Measurements from ENCODE around the gene MARK1. TPM values are rescaled to one million over a fixed set of nuclear protein-coding genes. Genes with fewer than 3 reads are reported as not detected.
"Not testable (repeated sequence)": the region's sequence is repeated elsewhere in the genome, so short reads cannot be mapped to it uniquely, and the experiment has no call there.

Gene MARK1
- total RNA-seq, 1 experiment from 2014 or later, result 0.05 TPM

DNA sequence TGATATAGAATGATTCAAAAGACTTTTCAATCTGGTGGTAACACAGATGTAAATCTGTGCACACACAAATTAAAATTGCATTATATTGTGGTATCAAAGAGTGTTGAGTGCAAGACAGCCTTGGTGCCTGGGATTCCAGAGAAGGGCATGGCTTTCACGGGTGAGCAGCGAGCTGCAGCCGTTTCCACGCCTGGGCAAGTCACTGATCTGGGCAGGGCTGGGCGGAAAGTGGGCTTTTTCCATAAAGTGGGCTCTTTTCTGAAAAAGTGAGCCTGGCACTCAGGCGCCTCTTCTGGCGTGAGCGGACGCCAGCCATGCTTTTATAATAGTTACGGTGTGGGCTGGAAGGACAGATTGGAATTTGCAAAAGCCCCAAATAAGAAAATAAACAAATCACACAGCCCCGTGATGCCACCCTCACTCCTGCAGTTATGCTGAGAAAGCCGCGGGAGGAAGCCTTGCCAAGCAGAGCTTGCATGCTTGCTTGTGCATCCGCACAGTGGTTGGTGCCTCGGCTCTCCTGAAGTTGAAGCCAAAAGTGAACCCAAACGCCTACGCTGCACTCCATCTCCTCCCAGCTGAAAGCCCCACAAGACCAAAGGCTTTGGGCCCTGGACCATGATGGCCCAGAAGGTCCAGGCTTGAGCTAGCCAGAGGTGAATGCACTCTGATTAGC lies 155.1 kb downstream of the MARK1 start:
- no TSS peak for BruUV-seq (replicated peaks)
- H3K36me3 ChIP-seq (ENCODE audit: control insufficient read depth, insufficient read depth, low read length), result no peaks in the 10 kb centered on the region
- CTCF ChIA-PET, result interaction anchor here (1.2 kb wide), 1 partner anchor 50 kb away, joined by 12 read pairs; no protein-coding TSS in a partner anchor
- no peak for DNase-seq
- intact Hi-C loops (cut with micrococcal nuclease; ENCODE audit: unreplicated experiment), result no loop called here
- Mint-ChIP-seq H3K4me3 (ENCODE audit: unreplicated experiment) (no peak overlapping the region), H3K4me1 (ENCODE audit: low read depth, unreplicated experiment) (no peaks in the 10 kb centered on the region), H3K27me3 (ENCODE audit: insufficient read depth, unreplicated experiment) (peaks cover 4% of the 10 kb centered on the region), H3K27ac (ENCODE audit: unreplicated experiment) (no peak overlapping the region), H3K36me3 (ENCODE audit: insufficient read depth, unreplicated experiment) (no peaks in the 10 kb centered on the region), H3K9me3 (ENCODE audit: unreplicated experiment) (no peaks in the 10 kb centered on the region)
- H3K27me3 ChIP-seq (replicated peaks; ENCODE audit: control insufficient read depth, insufficient read depth, low read length), result no peaks in the 10 kb centered on the region
- H3K4me1 ChIP-seq, result no peaks in the 10 kb centered on the region
- H3K9me3 ChIP-seq, result no peaks in the 10 kb centered on the region
- no peak overlapping the region for H3K4me3 ChIP-seq (ENCODE audit: low read depth, low read length)
- POLR2A ChIA-PET, result no interaction called here
- no peak for TF ChIP-seq CTCF (IDR thresholded peaks at IDR 0.05; ENCODE audit: insufficient read depth in 1 of 2, low read depth in 1 of 2, low read length in 1 of 2, severe bottlenecking in 1 of 2, unreplicated experiment in 1 of 2)

DNA sequence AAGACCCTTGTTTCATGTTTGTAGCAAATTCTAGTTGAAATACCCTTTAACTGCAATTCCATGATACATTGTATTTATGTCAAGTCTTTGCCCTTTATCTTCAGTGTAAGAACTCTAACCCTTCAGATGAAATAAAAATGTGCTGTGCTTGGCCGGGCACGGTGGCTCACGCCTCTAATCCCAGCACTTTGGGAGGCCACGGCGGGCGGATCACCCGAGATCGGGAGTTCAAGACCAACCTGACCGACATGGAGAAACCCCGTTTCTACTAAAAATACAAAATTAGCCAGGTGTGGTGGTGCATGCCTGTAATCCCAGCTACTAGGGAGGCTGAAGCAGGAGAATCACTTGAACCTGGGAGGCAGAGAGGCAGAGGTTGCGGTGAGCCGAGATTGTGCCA lies 155.8 kb downstream of the MARK1 start:
- H3K4me3 Mint-ChIP-seq (ENCODE audit: unreplicated experiment); H3K27ac Mint-ChIP-seq (ENCODE audit: unreplicated experiment); H3K4me1 ChIP-seq; H3K27me3 Mint-ChIP-seq (ENCODE audit: insufficient read depth, unreplicated experiment); H3K36me3 ChIP-seq (ENCODE audit: control insufficient read depth, insufficient read depth, low read length); BruUV-seq (replicated peaks); H3K4me3 ChIP-seq (ENCODE audit: low read depth, low read length); H3K9me3 ChIP-seq; H3K27me3 ChIP-seq (replicated peaks; ENCODE audit: control insufficient read depth, insufficient read depth, low read length); H3K4me1 Mint-ChIP-seq (ENCODE audit: low read depth, unreplicated experiment); intact Hi-C loops (cut with micrococcal nuclease; ENCODE audit: unreplicated experiment); H3K36me3 Mint-ChIP-seq (ENCODE audit: insufficient read depth, unreplicated experiment); POLR2A ChIA-PET; H3K9me3 Mint-ChIP-seq (ENCODE audit: unreplicated experiment); DNase-seq: not testable (repeated sequence)
- CTCF ChIA-PET, result interaction anchor here (1.2 kb wide), 1 partner anchor 49 kb away, joined by 12 read pairs; no protein-coding TSS in a partner anchor

DNA sequence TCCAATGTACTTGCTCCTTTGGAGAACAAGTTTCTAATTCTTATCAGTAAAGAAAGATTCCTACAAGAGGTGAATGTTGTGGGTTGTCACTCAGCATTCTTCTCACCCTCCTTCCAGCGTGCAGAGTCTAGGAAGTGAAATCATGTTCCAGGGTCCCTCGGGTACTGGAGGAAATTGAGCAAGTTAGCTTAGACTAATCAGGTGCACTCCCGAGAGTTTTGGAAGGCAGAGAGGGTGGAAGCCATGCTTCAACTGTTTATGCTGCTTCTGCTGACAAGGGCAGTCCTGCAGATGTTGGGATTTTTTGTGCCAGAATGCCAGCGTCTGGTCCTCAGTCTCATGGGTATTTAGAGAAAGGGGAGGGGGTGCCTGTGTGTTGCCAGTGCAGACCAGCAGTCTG lies 157.0 kb downstream of the MARK1 start:
- no peaks in the 10 kb centered on the region for H3K27me3 Mint-ChIP-seq (ENCODE audit: insufficient read depth, unreplicated experiment)
- Histone ChIP-seq H3K4me3 (ENCODE audit: low read depth, low read length) (no peak overlapping the region), H3K27me3 (replicated peaks; ENCODE audit: control insufficient read depth, insufficient read depth, low read length) (no peaks in the 10 kb centered on the region), H3K4me1 (no peaks in the 10 kb centered on the region), H3K36me3 (ENCODE audit: control insufficient read depth, insufficient read depth, low read length) (no peaks in the 10 kb centered on the region), H3K9me3 (no peaks in the 10 kb centered on the region)
- no peak for TF ChIP-seq CTCF (IDR thresholded peaks at IDR 0.05; ENCODE audit: insufficient read depth in 1 of 2, low read depth in 1 of 2, low read length in 1 of 2, severe bottlenecking in 1 of 2, unreplicated experiment in 1 of 2)
- H3K9me3 Mint-ChIP-seq (ENCODE audit: unreplicated experiment), result no peaks in the 10 kb centered on the region
- no peak overlapping the region for H3K27ac Mint-ChIP-seq (ENCODE audit: unreplicated experiment)
- intact Hi-C loops (cut with micrococcal nuclease; ENCODE audit: unreplicated experiment), result no loop called here
- no peaks in the 10 kb centered on the region for H3K4me1 Mint-ChIP-seq (ENCODE audit: low read depth, unreplicated experiment)
- ChIA-PET POLR2A (no interaction called here), CTCF (interaction anchor here (3.0 kb wide), 1 partner anchor 48 kb away, joined by 15 read pairs; no protein-coding TSS in a partner anchor)
- H3K36me3 Mint-ChIP-seq (ENCODE audit: insufficient read depth, unreplicated experiment), result no peaks in the 10 kb centered on the region
- DNase-seq, result no peak
- H3K4me3 Mint-ChIP-seq (ENCODE audit: unreplicated experiment), result no peak overlapping the region
- BruUV-seq (replicated peaks), result no TSS peak

Data from Caco-2 (cell line).